ES-I3 (cell line): ENCODE results near the gene ST8SIA6.
A peak's percentile ranks its signal among the peaks of the same experiment; 100 is the strongest.
"Not testable (repeated sequence)": the region's sequence is repeated elsewhere in the genome, so short reads cannot be mapped to it uniquely, and the experiment has no call there.

ENCODE experiments used
- H3K36me3 ChIP-seq: 2 replicates; pipeline ENCODE4 v1.6.1; 2013; ENCODE audit warnings: mild to moderate bottlenecking, low read length, control low read depth, moderate library complexity; ENCODE audit not compliant: insufficient read depth
- H3K4me1 ChIP-seq: 2 replicates; pipeline ENCODE4 v1.6.1; 2013; ENCODE audit warnings: mild to moderate bottlenecking, control low read depth, low read length; ENCODE audit not compliant: insufficient read depth
- H3K9ac ChIP-seq: 2 replicates; pipeline ENCODE4 v1.6.1; 2013; ENCODE audit warnings: low read depth, mild to moderate bottlenecking, low read length, moderate library complexity
- H3K9me3 ChIP-seq: 2 replicates; pipeline ENCODE4 v1.6.1; 2013; ENCODE audit warnings: mild to moderate bottlenecking, low read length, moderate library complexity; ENCODE audit not compliant: control insufficient read depth, insufficient read depth

Gene ST8SIA6, protein sequence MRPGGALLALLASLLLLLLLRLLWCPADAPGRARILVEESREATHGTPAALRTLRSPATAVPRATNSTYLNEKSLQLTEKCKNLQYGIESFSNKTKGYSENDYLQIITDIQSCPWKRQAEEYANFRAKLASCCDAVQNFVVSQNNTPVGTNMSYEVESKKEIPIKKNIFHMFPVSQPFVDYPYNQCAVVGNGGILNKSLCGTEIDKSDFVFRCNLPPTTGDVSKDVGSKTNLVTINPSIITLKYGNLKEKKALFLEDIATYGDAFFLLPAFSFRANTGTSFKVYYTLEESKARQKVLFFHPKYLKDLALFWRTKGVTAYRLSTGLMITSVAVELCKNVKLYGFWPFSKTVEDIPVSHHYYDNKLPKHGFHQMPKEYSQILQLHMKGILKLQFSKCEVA

DNA sequence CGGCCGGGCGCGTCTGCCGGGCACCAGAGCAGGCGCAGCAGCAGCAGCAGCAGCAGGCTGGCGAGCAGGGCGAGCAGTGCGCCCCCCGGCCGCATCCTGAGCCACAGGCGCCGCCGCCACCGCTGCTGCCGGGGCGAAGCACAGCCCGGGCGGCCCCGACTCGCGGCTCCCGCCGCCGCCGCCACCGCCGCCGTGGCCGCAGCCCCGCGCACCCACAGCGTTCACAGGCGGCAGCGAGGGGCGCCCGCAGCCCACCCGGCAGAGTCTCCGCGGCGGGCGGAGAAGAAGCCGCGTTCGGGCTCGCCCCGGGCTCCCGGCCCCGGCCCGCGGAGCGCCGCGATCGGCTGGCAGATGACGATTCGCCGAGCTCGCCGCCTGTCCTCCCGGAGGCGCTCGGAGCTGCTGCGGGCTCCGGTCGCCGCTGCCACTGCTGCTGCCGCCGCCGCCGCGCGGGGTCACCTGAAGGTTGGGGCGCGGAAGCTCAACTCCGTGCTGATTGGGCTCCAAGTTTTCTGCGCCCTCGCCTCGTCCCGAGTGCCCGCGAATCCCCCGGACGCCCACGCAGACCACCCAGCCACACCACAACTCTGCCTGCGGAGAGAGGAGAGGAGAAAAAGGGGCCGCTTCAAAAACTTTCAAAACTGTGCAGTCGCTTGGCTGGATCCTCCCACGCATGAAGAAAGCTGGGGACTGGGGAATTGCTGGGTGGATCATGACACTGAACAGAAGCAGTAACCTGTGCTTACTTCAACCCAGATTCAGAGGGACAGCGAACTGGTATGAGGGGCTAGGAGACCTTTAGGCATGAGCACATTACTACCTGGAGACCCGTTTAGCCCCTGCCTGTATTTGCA is at the start of gene ST8SIA6:
Gene ST8SIA6, minus strand, starts transcription at position 435 of the 854 bp plus-strand sequence. Its CDS starts 340 bp downstream, at position 95.
- peaks cover 15% of the 10 kb centered on the region for H3K4me1 ChIP-seq
- peak within 1 kb of the TSS; percentile 74 for H3K9ac ChIP-seq
- peaks cover 12% of the 10 kb centered on the region for H3K9me3 ChIP-seq
- H3K36me3 ChIP-seq, result no peaks in the 10 kb centered on the region

DNA sequence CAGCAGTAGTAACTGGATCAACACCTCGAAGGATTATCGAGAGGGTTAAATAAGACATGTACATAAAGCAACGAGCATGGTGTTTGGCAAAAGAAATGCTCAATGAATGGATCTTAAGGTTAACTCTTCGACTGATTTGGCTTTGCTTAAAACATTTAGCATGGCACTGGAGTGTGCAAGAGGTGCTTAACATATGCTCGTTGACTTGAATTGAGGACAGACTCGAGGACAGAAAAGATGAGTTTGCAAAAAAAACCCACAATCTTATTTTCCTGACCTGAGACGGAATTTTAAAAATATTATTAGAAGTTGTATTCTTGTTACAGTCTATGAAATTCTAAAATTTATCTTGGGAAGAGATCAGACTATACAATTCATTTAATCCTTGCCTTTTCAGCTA is 49.4 kb upstream of the ST8SIA6 start:
- H3K9ac ChIP-seq, result no peak overlapping the region
- no peaks in the 10 kb centered on the region for H3K36me3 ChIP-seq
- no peaks in the 10 kb centered on the region for H3K9me3 ChIP-seq
- H3K4me1 ChIP-seq, result peaks cover 4% of the 10 kb centered on the region; the same call in 1 of the 2 replicates

DNA sequence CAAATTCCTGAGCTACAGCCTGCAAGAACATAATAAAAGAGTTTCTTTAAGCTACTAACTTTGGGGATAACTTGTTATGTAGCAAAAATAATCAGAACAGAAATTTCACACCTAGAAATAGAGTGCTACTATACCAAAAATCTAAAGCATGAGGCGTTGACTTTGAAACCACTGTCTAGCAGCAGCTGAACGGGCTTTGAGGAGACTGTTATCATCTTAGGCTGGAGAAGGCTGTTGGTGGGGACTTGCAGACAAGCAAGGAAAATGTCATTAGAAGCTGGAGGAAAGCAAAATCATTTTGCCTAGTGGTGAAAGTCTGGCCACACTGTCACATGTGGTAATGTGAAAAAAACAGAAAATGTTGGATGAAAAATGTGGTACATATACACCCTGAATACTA is 48.4 kb upstream of the ST8SIA6 start:
- H3K36me3 ChIP-seq, result no peaks in the 10 kb centered on the region
- no peaks in the 10 kb centered on the region for H3K9me3 ChIP-seq
- no peak overlapping the region for H3K9ac ChIP-seq
- peaks cover 4% of the 10 kb centered on the region; the same call in 1 of the 2 replicates for H3K4me1 ChIP-seq

DNA sequence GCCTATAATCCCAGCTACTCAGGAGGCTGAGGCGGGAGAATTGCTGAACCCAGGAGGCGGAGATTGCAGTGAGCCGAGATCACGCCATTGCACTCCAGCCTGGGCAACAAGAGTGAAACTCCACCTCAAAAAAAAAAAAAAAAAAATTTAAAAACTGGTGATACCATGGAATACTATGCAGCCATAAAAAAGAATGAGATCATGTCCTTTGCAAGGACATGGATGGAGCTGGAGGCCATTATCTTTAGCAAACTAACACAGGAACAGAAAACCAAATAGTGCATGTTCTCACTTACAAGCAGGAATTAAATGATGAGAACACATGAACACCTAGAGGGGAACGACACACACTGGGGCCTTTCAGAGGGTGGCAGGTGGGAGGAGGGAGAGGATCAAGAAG is 44.6 kb upstream of the ST8SIA6 start:
- H3K4me1 ChIP-seq, H3K36me3 ChIP-seq, H3K9me3 ChIP-seq, H3K9ac ChIP-seq: not testable (repeated sequence)

DNA sequence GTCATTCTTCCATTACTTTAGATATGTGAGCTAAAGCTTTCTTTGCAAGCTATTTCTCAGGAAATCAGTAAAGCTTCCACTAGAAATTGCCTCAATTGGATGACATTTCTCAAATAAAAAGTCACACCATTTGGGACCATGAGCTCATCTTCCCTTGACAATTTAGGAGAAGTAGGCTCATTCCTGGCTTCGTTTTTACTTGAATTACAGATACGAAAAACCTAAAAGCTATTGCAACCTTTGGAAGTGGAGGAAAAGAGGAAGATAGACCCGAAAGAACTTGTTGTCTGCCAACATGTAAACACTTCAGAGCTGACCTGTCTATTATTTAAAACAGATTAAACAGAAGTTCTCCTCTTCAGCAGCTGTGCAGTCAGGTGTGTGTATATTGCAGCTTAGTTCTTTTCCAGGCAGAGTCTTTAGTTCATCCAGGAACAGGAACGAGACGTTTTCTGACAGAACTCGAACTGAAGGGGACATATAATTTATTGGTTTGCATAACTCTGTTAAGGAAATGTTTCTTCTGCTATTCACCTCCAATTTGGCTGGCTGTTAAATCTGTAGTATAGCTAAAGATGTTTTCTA is 43.1 kb upstream of the ST8SIA6 start:
- Histone ChIP-seq H3K4me1 (no peaks in the 10 kb centered on the region), H3K9ac (no peak overlapping the region), H3K9me3 (no peaks in the 10 kb centered on the region), H3K36me3 (no peaks in the 10 kb centered on the region)

DNA sequence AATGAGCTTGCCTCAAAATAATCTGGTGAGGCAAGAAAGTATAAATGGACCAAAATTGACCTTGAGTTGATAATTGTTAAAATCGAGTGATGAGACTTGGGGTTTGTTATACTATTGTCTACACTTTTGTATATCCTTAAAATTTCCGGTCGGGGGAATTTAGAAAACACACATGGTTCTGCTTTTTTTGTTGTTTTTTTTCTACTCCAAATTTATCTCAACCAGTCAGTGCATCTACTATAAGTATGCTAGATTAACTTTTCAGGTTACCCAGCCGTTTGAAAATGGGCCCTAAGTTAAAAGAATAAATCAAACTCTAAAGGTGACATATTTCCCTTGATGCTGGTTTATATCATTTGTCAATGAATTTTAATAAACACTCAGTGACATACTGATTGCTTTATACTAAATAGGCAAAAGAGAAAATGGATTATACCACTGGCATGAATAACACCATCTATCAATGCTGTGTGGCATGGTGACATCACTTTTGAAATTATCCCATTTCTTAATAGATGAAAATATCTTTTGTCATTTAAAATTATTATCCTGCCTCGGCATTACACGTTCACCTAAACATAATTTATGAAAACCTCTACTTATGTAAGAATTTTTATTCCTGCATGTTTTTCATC is 40.3 kb upstream of the ST8SIA6 start:
- H3K4me1 ChIP-seq, result no peaks in the 10 kb centered on the region
- no peaks in the 10 kb centered on the region for H3K36me3 ChIP-seq
- no peak overlapping the region for H3K9ac ChIP-seq
- H3K9me3 ChIP-seq, result no peaks in the 10 kb centered on the region

DNA sequence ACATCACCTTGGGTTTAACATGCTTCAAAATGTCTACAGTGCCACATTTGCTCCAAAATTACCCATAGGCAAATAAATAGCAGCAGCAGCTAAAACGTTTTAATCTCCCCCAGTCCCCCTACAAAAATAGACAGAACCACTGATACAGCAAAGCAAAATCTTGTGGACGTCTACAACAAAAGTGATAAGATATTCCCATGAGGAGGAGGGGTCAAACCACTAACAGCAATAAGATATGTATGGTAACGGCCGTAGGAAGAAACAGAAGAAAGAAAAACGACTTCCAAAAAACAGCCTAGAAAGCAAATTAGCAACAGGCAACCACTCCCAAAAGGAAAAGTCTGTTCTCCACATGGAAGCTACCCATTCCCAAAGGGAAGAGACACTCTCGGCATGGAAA is 34.5 kb upstream of the ST8SIA6 start:
- H3K4me1 ChIP-seq, result peaks cover 4% of the 10 kb centered on the region; the same call in 1 of the 2 replicates
- H3K36me3 ChIP-seq, result no peaks in the 10 kb centered on the region
- H3K9me3 ChIP-seq, result no peaks in the 10 kb centered on the region
- H3K9ac ChIP-seq, result no peak overlapping the region

DNA sequence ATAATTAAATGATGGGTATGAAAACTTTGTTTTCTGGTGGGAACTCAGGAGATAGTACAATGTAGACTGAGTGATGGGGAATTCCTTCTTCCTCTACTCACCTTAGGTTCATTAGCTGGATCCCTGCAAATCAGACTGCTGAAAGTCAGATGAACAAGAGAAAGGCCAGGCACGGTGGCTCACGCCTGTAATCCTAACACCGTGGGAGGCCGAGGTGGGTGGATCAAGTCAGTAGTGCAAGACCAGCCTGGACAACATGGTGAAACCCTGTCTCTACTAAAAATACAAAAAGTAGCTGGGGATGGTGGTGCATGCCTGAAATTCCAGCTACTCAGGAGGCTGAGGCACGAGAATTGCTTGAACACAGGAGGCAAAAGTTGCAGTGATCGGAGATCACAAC is 28.7 kb upstream of the ST8SIA6 start:
- H3K36me3 ChIP-seq, result no peaks in the 10 kb centered on the region
- H3K4me1 ChIP-seq, result no peaks in the 10 kb centered on the region
- H3K9me3 ChIP-seq, result peaks cover 6% of the 10 kb centered on the region
- no peak overlapping the region for H3K9ac ChIP-seq

DNA sequence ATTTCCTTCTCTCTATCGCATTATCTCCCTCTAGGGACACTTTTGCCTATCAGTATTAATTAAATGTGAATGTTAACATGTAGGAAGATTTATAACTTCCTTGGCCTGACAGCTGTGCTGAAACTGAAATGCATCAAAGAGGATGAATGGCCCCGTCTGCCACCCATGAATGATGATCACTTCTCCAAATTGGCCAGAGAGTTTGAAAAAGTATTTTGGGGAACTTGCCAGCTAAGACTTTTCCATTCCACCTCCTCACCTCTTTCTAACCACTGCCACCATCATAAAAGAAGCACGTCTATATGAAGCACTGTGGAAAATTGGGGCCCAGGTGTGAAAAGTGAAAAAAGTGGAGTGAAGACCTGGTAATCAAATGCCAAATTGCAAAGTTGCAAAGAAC is 25.4 kb upstream of the ST8SIA6 start:
- Histone ChIP-seq H3K9ac (no peak overlapping the region), H3K9me3 (peaks cover 6% of the 10 kb centered on the region), H3K36me3 (no peaks in the 10 kb centered on the region), H3K4me1 (no peaks in the 10 kb centered on the region)

DNA sequence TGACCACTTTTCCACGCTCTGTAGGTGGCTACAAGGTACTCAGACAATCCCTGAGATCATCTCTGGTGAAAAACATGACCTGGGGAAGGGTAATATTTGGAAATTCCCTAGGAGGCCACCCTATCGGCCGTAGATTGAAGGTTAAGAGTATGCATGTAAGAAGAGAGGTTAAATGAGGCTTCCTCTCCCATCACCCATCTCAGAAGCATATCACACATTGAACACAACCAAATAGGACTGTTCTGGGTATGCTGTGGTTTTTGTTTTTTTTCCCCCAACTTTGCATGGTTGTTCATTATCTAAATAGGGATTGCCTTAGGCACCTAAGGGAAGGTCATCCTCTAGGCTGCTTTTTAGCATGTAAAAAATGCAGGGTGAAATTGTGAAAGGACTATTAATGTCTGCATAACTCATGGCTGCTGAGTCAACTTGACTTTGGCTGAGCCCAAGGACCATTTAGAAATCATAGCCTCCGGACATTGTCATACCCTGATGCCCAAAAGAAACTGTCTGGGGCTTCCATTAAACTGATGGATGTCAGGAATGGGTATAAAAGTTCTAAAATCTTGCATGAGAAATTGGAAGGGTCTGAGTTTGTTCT is 24.7 kb upstream of the ST8SIA6 start:
- no peak overlapping the region for H3K9ac ChIP-seq
- H3K36me3 ChIP-seq, result no peaks in the 10 kb centered on the region
- H3K4me1 ChIP-seq, result no peaks in the 10 kb centered on the region
- peaks cover 6% of the 10 kb centered on the region for H3K9me3 ChIP-seq

DNA sequence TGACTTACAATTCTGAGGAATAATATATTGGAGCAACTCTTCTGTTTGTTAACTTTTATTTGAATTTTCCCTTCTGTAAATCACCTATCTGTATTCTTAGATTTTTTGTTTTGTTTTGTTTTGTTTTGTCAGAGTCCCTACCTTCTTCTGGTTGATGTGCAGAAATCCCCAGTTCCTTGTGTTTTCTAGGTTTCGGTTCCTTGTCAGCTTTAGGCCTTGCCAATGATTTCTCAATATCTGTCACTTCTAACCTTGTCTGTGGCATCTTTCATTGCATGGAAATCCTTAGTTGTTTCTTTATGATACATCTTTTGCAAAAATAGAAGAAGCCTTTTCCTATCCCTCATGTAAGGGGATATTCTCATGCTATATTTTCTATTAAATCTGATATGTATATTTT is 21.7 kb upstream of the ST8SIA6 start:
- H3K4me1 ChIP-seq, result no peaks in the 10 kb centered on the region
- H3K36me3 ChIP-seq, result no peaks in the 10 kb centered on the region
- no peaks in the 10 kb centered on the region for H3K9me3 ChIP-seq
- no peak overlapping the region for H3K9ac ChIP-seq

DNA sequence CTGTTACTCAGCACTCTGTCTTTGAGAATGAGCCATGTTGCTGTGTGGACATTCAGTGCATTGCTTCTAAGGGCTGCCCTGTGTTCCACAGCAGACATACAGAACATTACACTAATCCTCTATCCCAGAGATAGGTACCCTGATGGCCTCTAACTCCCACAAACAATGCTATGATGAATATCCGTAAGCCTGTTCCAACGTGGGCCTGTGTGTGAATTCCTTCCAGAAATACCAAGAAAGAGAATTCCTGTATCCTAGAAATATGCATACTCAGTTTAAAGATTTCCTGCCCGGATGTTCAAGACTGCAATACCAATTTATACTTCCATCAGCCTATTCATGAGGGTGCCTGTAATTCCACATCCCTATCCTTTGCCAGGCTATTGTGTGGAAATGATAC is 21.3 kb upstream of the ST8SIA6 start:
- Histone ChIP-seq H3K9ac (no peak overlapping the region), H3K36me3 (no peaks in the 10 kb centered on the region), H3K9me3 (no peaks in the 10 kb centered on the region), H3K4me1 (no peaks in the 10 kb centered on the region)

DNA sequence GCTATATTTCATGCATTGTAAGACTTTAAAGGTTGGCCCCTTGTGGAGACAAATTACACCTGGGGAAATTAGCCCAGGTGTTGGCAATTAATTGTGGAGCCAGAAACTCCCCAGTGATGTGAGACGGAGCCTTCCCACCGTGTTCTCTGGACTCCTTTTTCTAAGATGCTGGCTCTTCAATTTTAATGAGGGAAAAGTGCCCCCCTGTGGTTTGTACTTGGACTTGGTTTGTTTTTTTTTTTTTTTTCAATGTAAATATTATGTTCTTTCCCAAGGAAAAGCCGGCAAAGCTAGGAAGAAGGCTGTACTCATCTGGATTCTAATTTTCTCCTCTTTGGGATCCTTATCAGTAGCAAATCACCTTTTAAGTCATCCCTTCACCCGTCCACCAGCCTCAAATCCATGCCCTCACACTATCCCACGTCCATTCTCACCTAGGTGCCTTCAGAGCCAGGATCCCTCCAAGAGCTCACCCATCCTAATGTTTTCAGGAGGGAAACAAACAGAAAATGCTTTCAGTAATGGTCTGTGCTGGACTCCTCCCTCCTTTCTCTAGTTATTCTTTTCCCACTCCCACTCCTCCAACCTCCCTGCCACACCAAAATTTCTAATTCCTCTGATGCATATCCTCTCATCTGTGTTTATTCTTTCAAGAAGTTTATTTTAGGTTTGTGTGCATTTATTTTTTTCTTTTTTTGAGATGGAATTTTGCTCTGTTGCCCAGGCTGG is 20.4 kb upstream of the ST8SIA6 start:
- H3K4me1 ChIP-seq, result no peaks in the 10 kb centered on the region
- H3K36me3 ChIP-seq, result no peaks in the 10 kb centered on the region
- H3K9ac ChIP-seq, result no peak overlapping the region
- H3K9me3 ChIP-seq, result no peaks in the 10 kb centered on the region; the same call in 1 of the 2 replicates
